Subcutaneous abdominal adipose tissue (tissue), 5 donors: ENCODE results near the gene SLC22A1.

Source experiments
- H3K27ac ChIP-seq: one replicate; pipeline ENCODE4 v1.7.0; 2013; ENCODE audit warnings: low read depth, mild to moderate bottlenecking, inconsistent platforms, low read length, moderate library complexity
- H3K27me3 ChIP-seq, 5 donors: one replicate each; pipeline ENCODE4 v1.7.0; 2013; ENCODE audit warnings: low read length in 5 of 5, inconsistent platforms in 1 of 5; ENCODE audit not compliant: control insufficient read depth in 5 of 5, insufficient read depth in 4 of 5
- H3K36me3 ChIP-seq, 5 donors: one replicate each; pipeline ENCODE4 v1.7.0; 2013; ENCODE audit warnings: low read length in 5 of 5; ENCODE audit not compliant: control insufficient read depth in 5 of 5, insufficient read depth in 5 of 5
- H3K4me1 ChIP-seq, 5 donors: one replicate each; pipeline ENCODE4 v1.7.0; 2013; ENCODE audit warnings: low read length in 5 of 5, mild to moderate bottlenecking in 3 of 5, moderate library complexity in 1 of 5; ENCODE audit not compliant: control insufficient read depth in 5 of 5, insufficient read depth in 5 of 5
- H3K4me3 ChIP-seq, 5 donors: one replicate each; pipeline ENCODE4 v1.7.0; 2013; ENCODE audit warnings: low read length in 5 of 5, low read depth in 1 of 5
- H3K9ac ChIP-seq, 5 donors: one replicate each; pipeline ENCODE4 v1.7.0; 2013; ENCODE audit warnings: low read length in 5 of 5, mild to moderate bottlenecking in 4 of 5, moderate library complexity in 3 of 5
- H3K9me3 ChIP-seq, 5 donors: one replicate each; pipeline ENCODE4 v1.7.0; 2013; ENCODE audit warnings: low read length in 5 of 5; ENCODE audit not compliant: control insufficient read depth in 5 of 5
- donor health status: healthy.
- donor health status: healthy.
- donor health status: healthy.
- donor health status: healthy.
- donor health status: healthy.

Gene SLC22A1

GRCh38 chr6:160203953-160204352 lies 82.3 kb downstream of the SLC22A1 start:
- Histone ChIP-seq H3K36me3 (no peaks in the 10 kb centered on the region), H3K27ac (no peak overlapping the region), H3K4me1 (peaks cover 0 to 3% (median 0%) of the 10 kb centered on the region in 5 donors), H3K4me3 (no peak overlapping the region), H3K9ac (no peak overlapping the region), H3K27me3 (peaks cover 0 to 4% (median 0%) of the 10 kb centered on the region in 5 donors), H3K9me3 (peaks cover 0 to 11% (median 7%) of the 10 kb centered on the region in 5 donors)

- no peak overlapping the region for H3K9ac ChIP-seq
- no peak overlapping the region for H3K27ac ChIP-seq
- H3K4me1 ChIP-seq, result peaks cover 0 to 3% (median 0%) of the 10 kb centered on the region in 5 donors
- H3K27me3 ChIP-seq, result peaks cover 0 to 4% (median 0%) of the 10 kb centered on the region in 5 donors
- H3K9me3 ChIP-seq, result peaks cover 0 to 11% (median 7%) of the 10 kb centered on the region in 5 donors
- no peak overlapping the region for H3K4me3 ChIP-seq
- H3K36me3 ChIP-seq, result no peaks in the 10 kb centered on the region
These were observed 83.1 kb downstream of the SLC22A1 start for GRCh38 chr6:160204710-160205109.

GRCh38 chr6:160207618-160208017 lies 86.0 kb downstream of the SLC22A1 start:
- Histone ChIP-seq H3K9me3 (peaks cover 0 to 11% (median 7%) of the 10 kb centered on the region in 5 donors), H3K4me3 (no peak overlapping the region), H3K36me3 (no peaks in the 10 kb centered on the region)

More at GRCh38 chr6:160207618-160208017, 86.0 kb downstream of the SLC22A1 start:
- Histone ChIP-seq H3K4me1 (no peaks in the 10 kb centered on the region), H3K9ac (no peak overlapping the region), H3K27ac (no peak overlapping the region), H3K27me3 (no peaks in the 10 kb centered on the region)
